ENCODE measurements around the gene RNF167.
A peak's percentile ranks its signal among the peaks of the same experiment; 100 is the strongest.

Gene RNF167

DNA sequence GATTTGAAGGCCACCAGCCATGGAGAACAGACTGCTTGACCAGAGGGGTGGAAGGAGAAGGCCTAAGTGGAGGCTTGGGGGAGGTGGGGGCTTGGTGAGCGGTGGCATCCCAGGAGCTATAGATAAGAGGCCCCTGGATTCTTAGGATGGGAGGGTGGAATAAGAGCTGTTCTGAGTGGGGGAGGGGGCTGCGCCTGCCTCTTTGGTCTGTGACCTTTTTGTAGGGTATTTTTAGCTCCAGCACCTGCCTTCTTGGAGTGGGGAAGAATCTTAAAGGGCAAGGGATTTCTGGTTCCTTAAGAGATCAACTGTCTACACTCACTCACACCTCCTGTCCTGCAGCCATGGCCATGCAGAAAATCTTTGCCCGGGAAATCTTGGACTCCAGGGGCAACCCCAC is 11.4 kb downstream of the RNF167 start:
- DNase-seq (ENCODE audit: low spot score) (no peak), FAIRE-seq (no peak)

DNA sequence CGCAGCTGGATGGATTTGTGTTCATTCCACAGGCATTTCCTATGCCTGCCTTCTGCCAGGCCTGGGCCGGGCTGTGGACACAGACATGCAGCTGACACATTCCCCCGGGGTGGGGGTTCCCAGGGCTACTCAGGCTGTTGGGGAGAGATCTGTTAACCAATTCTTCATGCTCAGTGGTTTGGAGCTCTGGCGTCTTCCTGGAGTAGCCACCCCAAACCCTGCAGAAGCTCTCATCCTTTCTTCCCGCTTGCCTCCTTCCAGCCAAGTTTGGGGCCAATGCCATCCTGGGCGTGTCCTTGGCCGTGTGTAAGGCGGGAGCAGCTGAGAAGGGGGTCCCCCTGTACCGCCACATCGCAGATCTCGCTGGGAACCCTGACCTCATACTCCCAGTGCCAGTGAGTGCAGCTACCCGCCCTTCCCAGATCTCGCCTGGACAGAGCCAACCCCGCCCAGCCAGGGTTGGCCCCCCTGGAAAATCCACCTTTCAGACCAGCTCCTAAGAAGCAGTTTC is 13.4 kb downstream of the RNF167 start:
- FAIRE-seq (no peak), DNase-seq (ENCODE audit: low spot score) (no peak)

DNA sequence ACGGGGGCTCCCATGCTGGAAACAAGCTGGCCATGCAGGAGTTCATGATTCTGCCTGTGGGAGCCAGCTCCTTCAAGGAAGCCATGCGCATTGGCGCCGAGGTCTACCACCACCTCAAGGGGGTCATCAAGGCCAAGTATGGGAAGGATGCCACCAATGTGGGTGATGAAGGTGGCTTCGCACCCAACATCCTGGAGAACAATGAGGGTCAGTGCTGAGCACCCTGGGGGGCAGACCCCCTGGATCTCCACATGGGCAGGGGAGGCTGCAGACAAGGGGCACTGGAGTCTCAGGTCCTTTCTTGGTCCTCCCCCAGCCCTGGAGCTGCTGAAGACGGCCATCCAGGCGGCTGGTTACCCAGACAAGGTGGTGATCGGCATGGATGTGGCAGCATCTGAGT is 15.0 kb downstream of the RNF167 start:
- DNase-seq (ENCODE audit: low spot score): no peak
- FAIRE-seq: no peak

DNA sequence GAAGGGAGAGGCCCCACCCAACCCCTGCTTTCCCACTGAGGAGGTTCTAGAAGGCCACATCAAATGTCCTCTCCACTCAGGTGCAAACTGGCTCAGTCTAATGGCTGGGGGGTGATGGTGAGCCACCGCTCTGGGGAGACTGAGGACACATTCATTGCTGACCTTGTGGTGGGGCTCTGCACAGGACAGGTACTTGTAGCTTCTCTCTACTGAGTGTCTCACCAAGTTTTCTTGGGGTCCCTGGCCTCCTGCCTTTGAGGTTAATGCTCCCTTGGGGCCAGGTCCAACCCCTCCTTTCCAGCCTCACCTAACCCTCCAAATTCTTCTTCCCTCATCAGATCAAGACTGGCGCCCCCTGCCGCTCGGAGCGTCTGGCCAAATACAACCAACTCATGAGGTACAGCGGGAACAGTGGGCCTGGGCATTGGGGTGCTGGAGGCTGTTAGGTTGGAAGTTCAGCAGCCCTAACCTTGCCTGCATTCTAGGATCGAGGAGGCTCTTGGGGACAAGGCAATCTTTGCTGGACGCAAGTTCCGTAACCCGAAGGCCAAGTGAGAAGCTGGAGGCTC is 16.5 kb downstream of the RNF167 start:
- no peak for FAIRE-seq
- no peak for DNase-seq (ENCODE audit: low spot score)

DNA sequence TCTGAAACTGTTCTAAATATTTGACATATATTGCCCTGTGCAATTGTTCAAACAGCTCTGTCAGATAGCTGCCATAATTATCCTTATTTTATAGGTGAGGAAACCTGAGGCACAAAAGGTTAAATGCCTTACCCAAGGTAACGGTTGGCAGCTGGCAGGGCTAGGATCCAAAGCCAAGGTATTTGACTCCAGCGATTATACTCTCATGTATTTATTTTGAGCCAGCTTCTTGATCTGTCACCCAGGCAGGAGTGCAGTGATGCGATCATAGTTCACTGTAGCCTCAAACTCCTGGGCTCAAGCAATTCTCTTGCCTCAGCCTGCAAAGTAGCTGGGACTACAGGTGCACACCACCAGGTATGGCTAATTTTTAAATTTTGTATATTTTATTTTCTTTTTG is 18.0 kb downstream of the RNF167 start:
- FAIRE-seq (no peak), DNase-seq (ENCODE audit: low spot score) (no peak)

DNA sequence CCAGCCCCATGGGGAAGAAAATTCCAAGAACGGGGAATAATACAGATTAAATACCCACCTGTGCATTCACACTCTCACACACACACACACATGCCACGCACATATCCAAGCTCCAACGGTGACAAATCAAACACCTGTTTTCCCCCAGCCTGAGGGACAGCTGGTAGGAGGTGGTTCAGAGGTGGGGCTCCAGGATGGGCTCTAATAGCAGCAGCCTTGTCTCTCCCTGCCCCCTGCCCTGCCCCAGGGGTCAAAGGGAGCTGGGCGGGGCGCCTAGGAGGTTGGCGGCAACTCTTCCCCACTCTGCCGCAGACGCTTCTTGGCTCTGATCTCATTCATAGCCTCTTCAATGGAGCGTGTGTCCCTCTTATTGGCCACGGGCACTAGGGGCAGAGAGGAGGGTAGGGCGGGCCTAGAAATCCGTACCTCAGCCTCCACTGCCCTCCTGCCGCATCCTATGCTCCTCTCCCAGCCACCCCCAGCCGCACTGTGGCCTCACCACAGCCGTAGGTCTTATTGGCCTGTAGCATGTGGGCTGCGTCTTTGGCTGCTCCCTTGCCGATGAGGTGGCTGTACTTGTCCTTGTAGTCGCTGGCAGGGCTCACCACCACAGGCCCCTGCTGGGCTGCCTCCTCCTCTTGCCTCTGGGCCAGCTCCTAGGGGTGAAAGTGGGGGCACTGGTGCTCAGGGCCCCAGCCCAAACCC is 19.3 kb downstream of the RNF167 start:
- no peak for FAIRE-seq
- no peak for DNase-seq (ENCODE audit: low spot score)

DNA sequence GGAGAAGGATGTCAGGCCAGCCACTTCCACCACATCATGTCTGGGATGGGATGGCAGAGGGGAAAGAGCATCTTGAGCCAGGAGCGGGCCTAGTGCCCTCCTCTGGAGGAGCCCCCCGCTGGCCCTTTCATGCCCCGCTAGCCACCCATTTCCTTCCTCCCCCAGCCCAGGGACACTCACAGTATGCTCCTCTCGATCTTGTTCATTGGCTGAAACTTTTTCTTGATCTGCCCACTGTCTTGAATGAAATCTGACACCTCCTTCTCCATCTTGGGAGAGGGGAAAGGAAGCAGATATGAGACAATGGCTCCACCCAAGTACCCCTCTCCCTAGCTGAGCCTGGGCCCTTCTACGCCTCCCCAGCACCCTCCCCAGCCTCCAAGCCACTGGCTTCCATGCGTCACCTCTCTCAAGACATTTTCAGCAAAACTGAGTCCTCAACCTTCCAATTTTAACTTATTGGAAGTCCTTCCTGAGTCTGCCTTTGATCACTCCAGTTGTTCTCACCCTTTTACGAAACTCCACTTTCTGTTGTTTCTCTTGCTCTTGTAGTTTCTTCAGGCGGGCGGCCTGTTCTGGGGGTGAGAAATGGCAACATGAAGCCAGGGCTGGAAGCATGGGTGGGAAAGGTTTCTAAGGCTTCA is 20.3 kb downstream of the RNF167 start:
- FAIRE-seq: no peak
- no peak for DNase-seq (ENCODE audit: low spot score)

DNA sequence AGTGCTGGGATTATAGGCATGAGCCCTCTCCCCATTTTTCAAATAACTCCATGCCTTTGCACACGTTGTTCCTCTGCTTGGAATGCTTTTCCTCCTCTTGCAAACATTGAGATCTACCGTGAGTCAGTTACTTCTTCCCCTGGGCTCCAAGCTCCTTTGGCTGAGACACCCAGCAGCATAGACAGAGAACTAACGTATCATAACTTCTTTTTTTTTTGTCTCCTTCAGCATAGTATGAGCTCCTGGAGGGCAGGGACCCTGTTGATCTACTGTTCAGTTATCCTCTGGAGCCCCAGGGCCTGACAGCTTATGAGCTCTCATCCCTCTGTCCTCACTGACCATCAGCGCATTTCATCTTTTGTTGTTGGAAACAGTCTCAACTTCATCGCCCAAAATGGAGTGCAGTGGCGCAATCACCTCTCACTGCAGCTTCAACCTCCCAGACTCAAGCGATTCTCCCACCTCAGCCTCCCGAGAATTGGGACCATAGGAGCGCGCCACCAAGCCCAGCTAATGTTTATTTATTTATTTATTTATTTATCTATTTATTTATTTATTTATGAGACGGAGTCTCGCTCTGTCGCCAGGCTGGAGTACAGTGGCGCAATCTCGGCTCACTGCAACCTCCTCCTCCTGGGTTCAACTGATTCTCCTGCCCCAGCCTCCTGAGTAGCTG is 25.4 kb downstream of the RNF167 start:
- FAIRE-seq: no peak
- DNase-seq (ENCODE audit: low spot score): no peak

DNA sequence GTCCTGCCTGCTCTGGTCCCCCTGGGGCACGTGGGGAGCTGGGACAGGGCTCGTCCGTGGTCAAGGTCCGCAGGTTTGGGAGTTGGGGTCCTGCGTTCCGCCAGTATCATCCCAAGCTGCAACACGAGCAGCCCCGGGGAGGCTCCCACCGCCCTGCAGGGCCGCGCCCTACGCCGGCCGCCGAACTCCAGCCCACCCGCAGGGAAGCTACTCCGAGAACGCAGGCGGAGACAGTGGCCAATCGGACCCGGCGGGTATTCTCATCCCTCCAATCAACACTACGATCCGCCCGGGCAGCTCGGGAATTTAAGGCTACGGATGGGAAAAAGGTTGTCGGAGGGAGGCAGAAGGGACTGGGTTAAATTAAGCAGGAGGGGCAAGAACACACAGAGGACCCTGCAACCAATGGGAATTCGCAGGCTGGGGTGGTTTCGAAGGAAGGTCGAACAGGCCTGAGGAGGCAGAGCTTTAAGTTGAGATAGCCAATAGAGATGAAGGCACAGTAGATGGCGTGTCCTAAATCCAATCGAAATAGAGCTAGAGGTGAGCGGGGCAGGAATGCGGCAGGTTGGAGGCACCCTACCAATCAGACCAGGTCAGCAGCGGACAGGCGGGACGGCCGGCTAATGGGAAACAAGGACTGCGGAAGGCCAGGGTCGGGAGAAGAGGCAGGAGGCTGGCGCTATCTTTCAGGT is 26.9 kb downstream of the RNF167 start:
- FAIRE-seq (peak; percentile 20), DNase-seq (ENCODE audit: low spot score) (peak; percentile 94)

DNA sequence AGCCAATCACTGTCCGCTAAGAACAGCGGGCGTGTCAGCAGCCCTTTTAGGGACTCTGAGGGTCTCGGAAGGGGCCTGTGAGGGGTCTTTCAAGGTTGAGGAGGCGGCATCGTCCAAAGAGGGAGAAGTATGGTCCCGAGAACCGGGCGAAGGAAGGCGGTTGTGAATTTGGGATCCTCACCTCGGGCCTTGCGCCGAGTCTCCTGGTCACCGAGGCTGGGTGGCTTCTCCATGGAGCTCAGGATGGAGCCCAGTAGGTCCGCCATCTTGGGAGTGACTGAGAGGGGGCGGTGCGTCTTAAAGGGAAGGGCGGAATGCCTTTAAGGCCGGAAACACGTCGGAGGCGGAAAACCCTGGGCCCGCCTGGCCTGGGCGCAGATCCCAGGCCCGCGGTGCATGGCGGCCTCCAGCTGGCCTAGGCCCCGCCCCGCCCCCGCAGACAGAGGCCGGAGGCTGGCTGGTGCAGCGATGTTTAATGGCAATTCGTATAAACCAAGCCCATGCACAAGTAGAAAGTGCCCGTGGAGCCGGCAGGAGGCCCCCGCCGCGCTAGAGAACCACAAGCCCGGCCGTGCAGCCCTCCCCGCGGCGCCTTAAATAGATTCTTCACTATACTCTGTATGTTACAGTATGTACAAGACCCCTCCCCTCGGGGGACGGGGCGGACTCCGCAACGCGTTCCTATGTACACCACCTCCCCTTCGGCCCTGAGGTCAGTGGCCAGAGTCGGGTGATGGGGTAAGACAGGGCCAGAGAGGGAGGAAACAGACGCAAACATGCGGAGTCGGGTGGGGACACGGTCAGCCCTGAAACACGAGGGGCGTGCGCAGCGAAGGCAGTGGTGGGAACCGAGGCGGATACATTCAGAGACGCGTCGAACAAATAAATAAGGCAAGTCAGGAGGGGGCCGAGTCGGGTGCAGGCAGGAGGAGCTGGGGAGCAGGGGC is 27.7 kb downstream of the RNF167 start, which contains the start of gene SPAG7:
Gene SPAG7, minus strand, starts transcription at position 279 of the 947 bp plus-strand sequence. Its CDS starts 13 bp downstream, at position 266.
- no peak for FAIRE-seq
- DNase-seq (ENCODE audit: low spot score): peak; percentile 89

DNA sequence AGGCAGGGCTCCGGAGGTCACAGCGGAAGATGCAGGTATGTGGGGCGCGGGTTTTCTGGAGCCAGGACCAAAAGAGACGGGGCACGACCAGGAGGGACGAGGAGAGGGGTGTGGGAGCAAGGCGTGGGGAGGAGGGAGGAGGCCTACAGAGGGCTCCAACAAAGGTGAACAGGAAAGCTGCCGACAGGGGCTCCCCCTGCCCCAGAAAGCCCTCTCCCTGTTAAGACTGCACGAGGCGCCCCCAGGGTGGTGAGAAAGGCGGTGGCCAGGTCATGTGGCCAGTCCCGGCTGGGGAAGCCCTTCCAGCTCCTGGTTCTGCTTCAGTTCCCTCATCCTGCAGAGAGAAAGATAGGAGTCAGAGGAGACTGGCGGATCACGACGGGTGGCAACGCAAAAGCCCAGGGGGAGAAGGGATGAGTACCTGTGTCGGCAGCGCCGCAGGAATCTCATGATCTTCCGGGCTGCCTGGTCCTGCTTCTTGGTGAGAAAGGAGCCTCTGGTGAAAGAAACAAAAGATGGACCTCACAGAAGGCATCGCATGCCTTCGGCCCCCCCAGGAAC is 28.5 kb downstream of the RNF167 start:
- DNase-seq (ENCODE audit: low spot score) (no peak), FAIRE-seq (no peak)

DNA sequence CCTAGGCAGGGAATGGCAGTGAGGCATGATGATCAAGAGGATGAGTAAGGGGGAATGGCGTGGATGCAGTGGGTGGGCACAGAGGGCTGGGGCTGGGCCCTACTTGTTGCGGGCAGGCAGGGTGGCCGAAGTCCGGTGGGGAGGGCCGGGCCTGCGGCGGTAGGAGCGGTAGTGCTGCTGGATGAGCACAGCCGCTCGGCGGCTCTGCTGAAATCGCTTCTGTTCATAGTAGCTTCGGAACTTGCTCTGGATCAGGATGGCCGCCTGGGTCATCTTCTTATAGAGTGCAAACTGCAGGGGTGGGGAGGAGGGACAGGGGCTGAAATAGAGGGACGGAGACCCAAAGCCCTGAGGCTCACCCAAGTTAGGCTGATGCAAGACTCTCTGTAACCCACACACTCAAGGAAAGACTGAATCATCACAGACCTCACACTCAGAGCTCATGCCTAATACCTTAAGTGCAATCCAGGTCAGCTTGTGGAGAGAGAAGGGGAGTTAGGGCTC is 29.0 kb downstream of the RNF167 start:
- DNase-seq (ENCODE audit: low spot score) (no peak), FAIRE-seq (no peak)

DNA sequence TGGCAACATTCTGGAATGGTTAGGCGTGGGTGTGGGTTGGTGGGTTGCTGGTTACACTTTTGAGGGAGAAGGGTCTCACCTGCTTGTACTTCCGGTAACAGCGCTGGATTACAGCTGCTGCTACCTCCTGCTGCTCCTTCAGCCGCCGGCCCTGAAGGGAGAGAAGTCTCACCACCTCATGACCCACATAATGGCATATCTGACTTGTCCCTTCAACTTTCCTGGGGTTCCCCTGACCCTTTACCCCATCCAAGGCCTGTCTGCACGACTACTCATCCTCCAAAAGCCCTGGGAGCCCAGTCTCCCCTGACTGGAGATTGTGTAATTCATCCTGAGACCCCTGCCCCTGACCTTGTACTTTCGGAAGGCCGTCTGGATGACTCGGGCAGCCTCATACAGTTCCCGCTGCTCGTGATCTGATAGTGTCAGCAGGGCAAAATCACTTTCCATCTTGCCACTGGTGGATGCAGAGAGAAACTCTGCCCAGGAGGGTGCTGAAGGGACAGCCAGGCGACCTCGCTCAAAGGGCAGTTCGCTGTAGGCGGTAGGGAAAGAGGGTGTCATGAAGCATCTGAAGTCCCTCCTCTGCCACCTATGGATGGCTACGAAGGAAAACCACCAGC is 29.6 kb downstream of the RNF167 start:
- FAIRE-seq (no peak), DNase-seq (ENCODE audit: low spot score) (no peak)

DNA sequence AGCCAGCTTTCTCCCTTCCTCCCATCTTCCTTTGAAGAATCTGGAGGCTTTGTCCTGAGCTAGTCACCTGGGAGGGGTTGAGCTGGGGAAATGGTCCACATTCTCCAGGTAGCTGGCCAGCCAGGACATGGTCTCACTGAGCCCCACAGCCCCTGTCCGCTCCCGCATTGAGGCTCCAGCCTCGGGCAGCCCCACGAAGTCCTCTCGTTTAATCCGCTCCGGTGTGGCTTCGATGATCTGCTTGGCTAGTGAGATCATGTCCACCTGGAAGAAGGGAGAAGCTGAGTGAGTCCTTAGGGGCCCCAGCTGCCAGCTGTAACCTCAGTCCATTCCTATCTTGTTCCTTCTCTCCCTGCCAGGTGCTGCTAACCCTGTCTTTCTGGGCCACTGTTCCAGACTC is 30.2 kb downstream of the RNF167 start:
- FAIRE-seq (no peak), DNase-seq (ENCODE audit: low spot score) (no peak)

DNA sequence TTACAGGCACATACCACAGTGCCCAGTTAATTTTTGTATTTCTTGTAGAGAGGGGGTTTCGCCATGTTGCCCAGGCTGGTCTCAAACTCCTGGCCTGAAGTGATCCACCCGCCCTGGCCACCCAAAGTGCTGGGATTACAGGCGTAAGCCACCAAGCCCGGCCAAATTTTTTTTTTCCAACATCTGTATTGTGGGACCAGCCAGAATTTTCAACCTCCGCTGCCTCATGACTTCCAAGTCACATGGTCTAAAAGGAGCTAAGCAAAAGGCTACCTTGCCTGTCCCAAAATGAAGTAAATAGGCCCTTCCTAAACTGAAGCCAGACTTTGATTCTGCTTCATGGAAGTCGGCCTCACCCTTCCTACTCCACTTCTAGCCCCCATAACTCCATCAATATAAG is 31.8 kb downstream of the RNF167 start:
- DNase-seq (ENCODE audit: low spot score): no peak

DNA sequence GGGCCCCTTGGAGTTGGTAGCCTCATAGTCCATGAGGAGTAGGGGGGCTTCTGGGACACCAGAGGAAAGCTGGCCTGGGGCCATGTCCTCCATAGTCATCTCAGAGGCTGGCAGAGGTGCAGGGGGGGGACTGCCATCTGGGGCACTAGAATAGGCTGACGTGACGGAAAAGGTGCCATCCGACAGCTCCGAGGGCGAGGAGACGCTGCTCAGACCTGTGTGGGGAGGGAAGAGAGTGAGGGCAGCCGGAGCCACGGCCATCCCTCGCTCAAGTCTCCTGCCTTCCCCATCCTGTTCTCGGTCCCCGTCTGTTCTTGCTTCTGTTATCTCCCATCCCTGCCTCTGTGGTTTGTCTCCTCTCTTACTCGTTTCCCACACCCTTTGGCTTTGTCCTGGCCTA is 32.3 kb downstream of the RNF167 start:
- no peak for DNase-seq (ENCODE audit: low spot score)
- FAIRE-seq: no peak

More for the DNA sequence above, 31.8 kb downstream of the RNF167 start:
- FAIRE-seq: no peak

DNA sequence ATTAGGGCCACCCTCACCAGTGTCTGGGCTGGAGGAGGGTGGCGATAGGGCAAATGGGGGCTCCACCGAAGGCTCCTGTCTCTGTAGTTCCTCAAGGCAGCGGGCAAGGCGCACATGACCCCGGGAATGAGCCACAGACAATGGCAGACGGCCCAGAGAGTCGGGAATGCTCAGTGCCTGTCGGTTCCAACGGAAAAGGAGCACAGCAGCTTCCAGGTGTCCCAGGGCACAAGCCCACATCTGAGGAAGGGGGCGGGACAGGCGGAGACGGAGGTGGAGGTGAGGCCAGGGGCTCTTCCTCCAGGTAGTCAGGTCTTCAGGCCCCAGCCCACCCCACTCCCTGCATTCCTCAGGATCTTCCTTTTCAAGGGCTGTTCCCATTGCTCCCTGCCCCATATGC is 32.7 kb downstream of the RNF167 start:
- no peak for DNase-seq (ENCODE audit: low spot score)
- FAIRE-seq: no peak

DNA sequence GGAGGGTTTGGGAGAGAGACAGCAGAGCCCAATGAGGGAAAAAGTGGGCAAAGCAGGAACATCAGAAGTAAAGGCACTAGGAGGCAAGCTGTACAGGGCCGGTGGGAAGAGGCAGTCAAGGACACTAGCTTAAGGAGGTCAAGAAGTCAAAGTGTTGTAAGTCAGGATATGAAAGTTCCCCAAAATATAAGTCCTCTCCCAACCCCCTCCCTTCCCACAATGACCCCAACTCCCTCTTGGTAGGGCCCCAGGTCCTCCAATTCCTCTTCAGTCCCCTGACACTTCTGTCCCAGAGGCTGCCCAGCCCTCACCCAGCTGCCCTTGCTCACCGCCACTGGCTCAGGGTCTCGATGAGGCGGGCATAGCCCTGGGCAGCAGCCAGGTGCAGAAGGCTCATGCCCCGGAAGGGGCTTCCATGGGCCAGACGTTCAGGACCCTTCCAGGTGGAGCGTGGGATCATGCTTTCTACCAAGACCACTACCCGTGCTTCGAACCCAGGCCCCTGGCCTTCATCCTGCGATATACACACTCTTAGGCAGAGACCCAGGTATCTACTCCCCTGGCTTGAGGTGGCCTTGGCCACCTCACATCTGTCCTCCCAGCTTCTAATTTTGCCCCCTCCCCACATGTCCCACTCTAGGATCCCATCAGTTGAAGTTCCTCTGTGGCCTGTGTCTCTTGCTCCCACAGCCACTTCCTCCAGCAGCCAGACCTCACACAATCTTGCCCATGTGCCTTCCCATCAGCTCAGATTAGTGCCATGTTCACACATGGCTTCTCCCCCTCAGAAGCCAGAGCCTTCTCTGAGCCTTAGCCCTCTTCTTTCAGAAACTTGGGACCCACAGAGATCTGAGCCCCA is 33.4 kb downstream of the RNF167 start:
- DNase-seq (ENCODE audit: low spot score) (no peak), FAIRE-seq (no peak)
